Putamen (tissue), 1 donor: ENCODE measurements around the gene SLX4.
"Not testable (repeated sequence)": the region's sequence is repeated elsewhere in the genome, so short reads cannot be mapped to it uniquely, and the experiment has no call there.

Experiments
- DNase-seq: peaks from one replicate; pipeline ENCODE4 v3.0.0-alpha.2; 2016; ENCODE audit warnings: low spot score

The SLX4 gene

GRCh38 chr16:3642397-3643094, 31.1 kb upstream of the SLX4 start:
- no peak for DNase-seq

GRCh38 chr16:3641801-3642396, 30.5 kb upstream of the SLX4 start:
- DNase-seq: no peak

- no peak for DNase-seq
Measured at GRCh38 chr16:3640632-3641501, 29.5 kb upstream of the SLX4 start.

- DNase-seq: no peak
Measured at GRCh38 chr16:3640207-3640606, 28.8 kb upstream of the SLX4 start.

- no peak for DNase-seq
Measured at GRCh38 chr16:3638916-3639644, 27.7 kb upstream of the SLX4 start.

- no peak for DNase-seq
Measured at GRCh38 chr16:3637371-3637923, 26.0 kb upstream of the SLX4 start.

- DNase-seq: no peak
Measured at GRCh38 chr16:3625911-3626732, 14.7 kb upstream of the SLX4 start.

GRCh38 chr16:3625331-3625730, 13.9 kb upstream of the SLX4 start:
- DNase-seq: no peak

- no peak for DNase-seq
Measured at GRCh38 chr16:3623642-3624041, 12.2 kb upstream of the SLX4 start.

- DNase-seq: no peak
Measured at GRCh38 chr16:3618769-3619141, 7.3 kb upstream of the SLX4 start.

- DNase-seq: no peak
Measured at GRCh38 chr16:3612510-3613466, 1.4 kb upstream of the SLX4 start.

GRCh38 chr16:3610698-3611145, 684 bp downstream of the SLX4 start:
- DNase-seq: no peak

GRCh38 chr16:3609895-3610697, 1.3 kb downstream of the SLX4 start:
- no peak for DNase-seq

GRCh38 chr16:3608976-3609375, 2.4 kb downstream of the SLX4 start:
- not testable (repeated sequence) for DNase-seq

- no peak for DNase-seq
Measured at GRCh38 chr16:3608069-3608468, 3.3 kb downstream of the SLX4 start.

- no peak for DNase-seq
Measured at GRCh38 chr16:3607634-3608033, 3.8 kb downstream of the SLX4 start.

- no peak for DNase-seq
Measured at GRCh38 chr16:3607161-3607560, 4.2 kb downstream of the SLX4 start.

- DNase-seq: no peak
Measured at GRCh38 chr16:3606441-3606840, 5.0 kb downstream of the SLX4 start.

GRCh38 chr16:3602320-3602653, 9.1 kb downstream of the SLX4 start:
- DNase-seq: no peak
